NCI-H187 (cell line): Measurements from ENCODE around the gene LYZL4.

ENCODE experiments used
- DNase-seq, 2 experiments: peaks; one replicate each; lab custom pipeline; 2025; lab: John Stamatoyannopoulos, UW

Gene LYZL4

GRCh38 chr3:42371776-42372175, 38.6 kb downstream of the LYZL4 start:
- no peak for DNase-seq

- no peak for DNase-seq
Observed at GRCh38 chr3:42369832-42370231, 40.6 kb downstream of the LYZL4 start.

GRCh38 chr3:42369304-42369703, 41.1 kb downstream of the LYZL4 start:
- no peak for DNase-seq

- no peak for DNase-seq
Observed at GRCh38 chr3:42368861-42369260, 41.5 kb downstream of the LYZL4 start.

GRCh38 chr3:42367903-42368302, 42.5 kb downstream of the LYZL4 start:
- no peak for DNase-seq

GRCh38 chr3:42366550-42366949, 43.9 kb downstream of the LYZL4 start:
- DNase-seq = no peak

- no peak for DNase-seq
Observed at GRCh38 chr3:42357335-42357734, 53.1 kb downstream of the LYZL4 start.

- DNase-seq = no peak
Observed at GRCh38 chr3:42355612-42356011, 54.8 kb downstream of the LYZL4 start.

GRCh38 chr3:42353631-42354030, 56.8 kb downstream of the LYZL4 start:
- DNase-seq = no peak

- no peak for DNase-seq
Observed at GRCh38 chr3:42351207-42351606, 59.2 kb downstream of the LYZL4 start.

- DNase-seq = no peak
Observed at GRCh38 chr3:42349765-42350594, 60.4 kb downstream of the LYZL4 start.

- DNase-seq = no peak
Observed at GRCh38 chr3:42347928-42348327, 62.5 kb downstream of the LYZL4 start.
